ENCODE data around the gene SUPT20HL1. TPM values are rescaled to one million over a fixed set of nuclear protein-coding genes. Genes with fewer than 3 reads are reported as not detected.

SUPT20HL1 gene
- total RNA-seq, 1 donor from 2014 or later = not detected

DNA sequence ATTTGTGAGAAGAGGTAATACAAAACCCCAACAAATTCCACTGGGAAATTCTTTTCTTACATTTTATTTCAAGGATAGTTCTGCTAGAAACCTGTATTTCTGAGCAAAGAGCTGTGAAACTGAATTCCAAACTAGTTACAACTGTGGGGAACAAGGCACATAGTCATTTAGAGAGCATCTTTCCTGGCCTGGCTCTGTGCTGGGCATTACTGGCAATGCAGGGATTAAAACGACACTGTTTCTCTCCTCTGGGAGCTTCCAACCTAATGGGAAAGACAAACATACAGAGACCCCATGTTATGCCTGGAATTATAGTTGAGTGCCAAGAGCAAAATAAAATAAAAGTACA is 36.5 kb downstream of the SUPT20HL1 start:
- ATAC-seq = no peak

DNA sequence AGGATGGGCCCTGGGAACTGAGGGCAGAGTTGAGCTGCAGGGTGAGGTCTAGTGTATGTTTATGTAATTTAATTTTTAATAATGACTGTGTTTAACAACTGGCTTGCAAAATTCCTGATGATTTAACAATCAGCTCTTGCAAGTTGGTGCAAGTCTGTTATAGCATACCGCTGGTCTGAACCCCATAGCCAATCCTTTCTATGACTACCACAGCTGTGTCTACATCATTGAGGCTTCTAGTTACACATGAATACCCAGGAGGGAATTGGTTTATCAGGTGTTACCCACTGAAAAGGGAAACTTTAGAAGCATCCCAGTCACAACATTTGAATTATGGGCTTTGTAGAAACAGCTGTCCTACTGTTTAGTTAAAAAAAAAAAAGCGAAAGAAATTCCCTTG is 38.3 kb downstream of the SUPT20HL1 start:
- peak; percentile 91 for ATAC-seq

DNA sequence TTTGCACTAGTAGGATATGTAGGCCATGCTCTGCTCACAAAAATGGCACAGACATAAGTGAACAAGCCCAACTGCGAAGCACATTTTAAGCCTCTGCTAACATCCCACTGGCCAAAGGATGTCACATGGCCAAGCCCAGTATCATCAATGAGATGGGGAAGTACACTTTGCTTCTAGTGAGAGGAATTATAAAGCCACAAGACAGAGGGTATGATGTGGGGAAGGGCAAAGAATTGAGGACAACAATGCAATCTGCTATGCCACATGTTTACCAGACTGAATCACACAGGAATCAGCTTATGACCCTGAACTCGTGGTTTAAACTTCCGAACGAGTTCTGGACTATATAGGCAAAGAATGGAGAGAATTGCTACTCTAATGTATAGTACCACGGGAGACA is 39.1 kb downstream of the SUPT20HL1 start:
- no peak for ATAC-seq

DNA sequence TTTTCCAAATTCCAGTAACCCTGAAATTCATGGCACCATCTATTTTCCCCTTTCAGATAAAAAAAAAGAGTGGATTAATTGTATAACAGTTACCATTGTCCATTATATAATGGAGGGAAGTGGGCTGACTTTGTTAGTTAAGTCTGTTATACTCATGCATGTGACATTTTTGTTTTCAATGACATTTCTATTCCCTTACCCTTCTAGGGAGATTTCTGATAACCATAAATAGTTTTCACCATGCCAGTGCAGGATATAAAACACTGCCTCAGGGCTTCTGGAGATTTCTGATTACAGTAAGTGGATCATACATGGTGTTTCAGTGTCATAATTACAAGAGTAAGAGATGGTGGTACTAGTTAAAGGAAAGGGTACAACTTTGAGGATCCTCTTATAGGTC is 45.5 kb downstream of the SUPT20HL1 start:
- no peak for ATAC-seq

Other genes starting within 250 kb of the SUPT20HL1 start
- 28.4 TPM for gene ZFX, start 210.9 kb upstream of the SUPT20HL1 start, total RNA-seq
- gene SUPT20HL2, start 46.6 kb upstream of the SUPT20HL1 start, total RNA-seq = not detected
- 6.8 TPM for gene PDK3, start 104.6 kb downstream of the SUPT20HL1 start, total RNA-seq

All from esophagus mucosa (tissue), 1 donor.